Chondrocyte (in vitro differentiated cells): ENCODE data around the gene CD19. TPM values are rescaled to one million over a fixed set of nuclear protein-coding genes. Genes with fewer than 3 reads are reported as not detected.
"Not testable (repeated sequence)": the region's sequence is repeated elsewhere in the genome, so short reads cannot be mapped to it uniquely, and the experiment has no call there.

Experiments
- DNase-seq: peaks from one replicate; pipeline ENCODE4 v3.0.0; 2021; ENCODE audit warnings: mixed read lengths, low spot score
- H3K27ac Mint-ChIP-seq: one replicate; pipeline ENCODE4 v1.8.0; 2021; ENCODE audit warnings: mild to moderate bottlenecking, moderate library complexity, mixed read lengths; ENCODE audit not compliant: unreplicated experiment
- H3K27me3 Mint-ChIP-seq: 2 replicates; pipeline ENCODE4 v1.8.0; 2021; ENCODE audit warnings: low read depth, mixed read lengths
- H3K36me3 Mint-ChIP-seq: 2 replicates; pipeline ENCODE4 v1.8.0; 2021; ENCODE audit warnings: low read depth, mixed read lengths
- H3K4me1 Mint-ChIP-seq: 2 replicates; pipeline ENCODE4 v1.8.0; 2021; ENCODE audit warnings: low read depth, mild to moderate bottlenecking, mixed read lengths
- H3K4me3 Mint-ChIP-seq: one replicate; pipeline ENCODE4 v1.8.0; 2021; ENCODE audit warnings: mild to moderate bottlenecking, moderate library complexity, mixed read lengths; ENCODE audit not compliant: unreplicated experiment
- H3K9me3 Mint-ChIP-seq: 2 replicates; pipeline ENCODE4 v1.8.0; 2021; ENCODE audit warnings: low read depth, mixed read lengths
- total RNA-seq: library from RNA; stranded (reverse); gene quantifications from 3 replicates; pipeline ENCODE4 v1.2.1, GENCODE V29; 2021
- TF ChIP-seq, protein P1 (sequence below): fragments of 200-600 bp; sonication (generic); IDR thresholded peaks from 2 replicates; pipeline ENCODE4 v1.5.0; 2021; ENCODE audit warnings: antibody characterized with exemption, mild to moderate bottlenecking, moderate library complexity

Gene CD19
- total RNA-seq, 1 donor from 2014 or later, result not detected

DNA sequence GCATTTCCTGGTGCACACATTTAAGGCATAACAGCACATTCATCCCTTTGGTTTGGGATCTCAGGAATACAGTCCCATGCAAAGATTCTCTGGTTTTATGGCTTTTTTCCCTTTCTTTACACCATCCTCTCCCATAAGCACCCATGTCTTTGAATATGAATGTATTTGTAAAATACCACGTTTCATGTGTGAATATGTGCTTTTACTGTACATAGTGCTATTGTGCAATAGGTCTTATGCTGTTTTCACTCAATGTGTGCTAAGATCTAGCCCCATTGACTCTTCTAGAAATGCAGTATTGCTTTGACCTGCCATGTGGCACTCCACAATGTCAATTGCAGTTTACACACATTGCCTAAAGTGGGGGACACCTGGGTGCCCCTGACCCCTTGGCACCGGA lies 32.7 kb downstream of the CD19 start:
- no peaks in the 10 kb centered on the region for H3K4me1 Mint-ChIP-seq

GRCh38 chr16:28967156-28967555 lies 35.4 kb downstream of the CD19 start:
- Mint-ChIP-seq H3K36me3 (peaks cover 14% of the 10 kb centered on the region), H3K9me3 (no peaks in the 10 kb centered on the region), H3K27me3 (no peaks in the 10 kb centered on the region), H3K4me1 (no peaks in the 10 kb centered on the region), H3K4me3 (no peak overlapping the region), H3K27ac (no peak overlapping the region)
- no peak for DNase-seq
- TF ChIP-seq, protein P1, sequence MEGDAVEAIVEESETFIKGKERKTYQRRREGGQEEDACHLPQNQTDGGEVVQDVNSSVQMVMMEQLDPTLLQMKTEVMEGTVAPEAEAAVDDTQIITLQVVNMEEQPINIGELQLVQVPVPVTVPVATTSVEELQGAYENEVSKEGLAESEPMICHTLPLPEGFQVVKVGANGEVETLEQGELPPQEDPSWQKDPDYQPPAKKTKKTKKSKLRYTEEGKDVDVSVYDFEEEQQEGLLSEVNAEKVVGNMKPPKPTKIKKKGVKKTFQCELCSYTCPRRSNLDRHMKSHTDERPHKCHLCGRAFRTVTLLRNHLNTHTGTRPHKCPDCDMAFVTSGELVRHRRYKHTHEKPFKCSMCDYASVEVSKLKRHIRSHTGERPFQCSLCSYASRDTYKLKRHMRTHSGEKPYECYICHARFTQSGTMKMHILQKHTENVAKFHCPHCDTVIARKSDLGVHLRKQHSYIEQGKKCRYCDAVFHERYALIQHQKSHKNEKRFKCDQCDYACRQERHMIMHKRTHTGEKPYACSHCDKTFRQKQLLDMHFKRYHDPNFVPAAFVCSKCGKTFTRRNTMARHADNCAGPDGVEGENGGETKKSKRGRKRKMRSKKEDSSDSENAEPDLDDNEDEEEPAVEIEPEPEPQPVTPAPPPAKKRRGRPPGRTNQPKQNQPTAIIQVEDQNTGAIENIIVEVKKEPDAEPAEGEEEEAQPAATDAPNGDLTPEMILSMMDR, result no peak

More for the DNA sequence above, 32.7 kb downstream of the CD19 start:
- DNase-seq, result no peak
- Mint-ChIP-seq H3K27me3 (no peaks in the 10 kb centered on the region), H3K9me3 (no peaks in the 10 kb centered on the region), H3K4me3 (no peak overlapping the region), H3K27ac (no peak overlapping the region), H3K36me3 (peaks cover 25% of the 10 kb centered on the region)
- TF ChIP-seq, protein P1, result no peak

- not testable (repeated sequence) for H3K36me3 Mint-ChIP-seq, DNase-seq, H3K9me3 Mint-ChIP-seq, H3K27me3 Mint-ChIP-seq, H3K4me3 Mint-ChIP-seq, H3K4me1 Mint-ChIP-seq
- peak overlapping the region; percentile 41 for H3K27ac Mint-ChIP-seq
These were observed 37.9 kb downstream of the CD19 start for GRCh38 chr16:28969696-28970095.

DNA sequence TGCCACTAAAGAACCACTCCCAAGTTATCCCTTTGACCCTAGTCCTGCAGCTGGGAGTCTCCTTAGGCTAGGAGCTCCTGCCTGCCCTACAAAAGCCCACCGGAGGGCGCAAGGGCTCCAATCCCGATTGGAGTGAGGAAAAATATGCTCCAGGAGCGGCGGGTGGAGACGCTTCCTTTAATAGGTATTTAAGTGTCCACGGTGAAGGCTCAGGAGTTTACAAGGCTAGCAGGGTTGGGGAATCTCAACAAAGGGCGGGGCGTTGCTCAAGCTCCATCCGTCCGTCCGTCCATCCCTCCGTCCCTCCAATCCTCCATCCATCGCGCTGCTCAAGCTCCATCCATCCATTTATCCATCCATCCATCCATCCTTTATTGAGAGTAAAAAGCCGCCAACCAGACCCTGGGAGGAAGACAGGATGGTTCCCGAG lies 42.3 kb downstream of the CD19 start:
- Mint-ChIP-seq H3K4me1 (peaks cover 25% of the 10 kb centered on the region), H3K9me3 (no peaks in the 10 kb centered on the region), H3K27me3 (no peaks in the 10 kb centered on the region), H3K36me3 (peaks cover 9% of the 10 kb centered on the region), H3K4me3 (peak overlapping the region; percentile 92), H3K27ac (peak overlapping the region; percentile 99)
- no peak for DNase-seq
- TF ChIP-seq, protein P1, result peak; percentile 86

DNA sequence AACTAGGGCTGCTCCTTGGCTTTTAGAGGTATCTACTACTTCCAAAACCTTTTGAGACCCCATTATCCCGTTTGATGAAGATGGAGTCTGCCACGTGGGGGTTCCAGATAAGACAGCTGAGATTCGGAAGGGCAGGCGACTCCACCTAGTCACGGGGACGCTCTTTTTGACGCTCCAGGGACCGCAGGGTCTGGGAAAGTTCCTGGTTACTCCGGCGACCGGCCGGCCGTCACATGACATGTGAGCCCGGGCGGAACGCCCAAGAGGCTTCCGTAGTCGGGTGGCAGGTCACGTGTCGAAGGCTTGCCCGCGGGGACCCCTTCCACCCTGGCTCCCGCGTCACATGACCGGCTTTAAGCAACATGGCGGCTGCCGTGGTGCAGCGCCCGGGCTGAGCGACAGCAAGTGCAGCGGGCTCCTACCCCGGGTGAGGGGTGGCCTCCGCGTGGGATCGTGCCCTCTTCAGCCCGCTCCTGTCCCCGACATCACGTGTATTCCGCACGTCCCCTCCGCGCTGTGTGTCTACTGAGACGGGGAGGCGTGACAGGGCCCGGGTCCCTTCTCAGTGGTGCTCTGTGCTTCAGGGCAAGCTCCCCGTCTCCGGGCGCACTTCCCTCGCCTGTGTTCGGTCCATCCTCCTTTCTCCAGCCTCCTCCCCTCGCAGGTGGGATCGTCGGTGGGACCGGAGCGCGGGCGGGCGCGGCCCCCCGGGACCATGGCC lies 42.8 kb downstream of the CD19 start, which contains the start of gene SPNS1:
Gene SPNS1 (plus strand): TSS at position 342 of the 721 bp plus-strand sequence. CDS start 374 bp downstream, at position 716.
- H3K9me3 Mint-ChIP-seq, result no peaks in the 10 kb centered on the region

More for the DNA sequence above, 42.8 kb downstream of the CD19 start, which contains the start of gene SPNS1:
- H3K27ac Mint-ChIP-seq, result peak within 1 kb of the TSS; percentile 99
- H3K27me3 Mint-ChIP-seq, result no peaks in the 10 kb centered on the region
- TF ChIP-seq, protein P1, result no peak
- DNase-seq, result peak; percentile 100
- H3K36me3 Mint-ChIP-seq, result peaks cover 9% of the 10 kb centered on the region
- H3K4me1 Mint-ChIP-seq, result peaks cover 25% of the 10 kb centered on the region
- H3K4me3 Mint-ChIP-seq, result peak within 1 kb of the TSS; percentile 92
